Choroid plexus epithelial cell (primary cell): Measurements from ENCODE around the gene ZNF79.

Experiments
- DNase-seq: peaks from one replicate; pipeline ENCODE4 v3.0.0-alpha.2; 2010; ENCODE audit warnings: low read depth
- H3K4me3 ChIP-seq: 2 replicates; pipeline ENCODE4 v1.5.1; 2011; ENCODE audit warnings: low read depth, mild to moderate bottlenecking, control low read depth, low read length, moderate library complexity
- CTCF ChIP-seq: conservative IDR thresholded peaks from 2 replicates; pipeline ENCODE4 v1.5.1; 2011; ENCODE audit warnings: low read depth, mild to moderate bottlenecking, control low read depth, inconsistent platforms, low read length, moderate library complexity

The ZNF79 gene

GRCh38 chr9:127444283-127444920, 20.2 kb downstream of the ZNF79 start:
- DNase-seq, result no peak
- TF ChIP-seq CTCF, result no peak
- H3K4me3 ChIP-seq, result no peak overlapping the region

- H3K4me3 ChIP-seq, result no peak overlapping the region
- no peak for TF ChIP-seq CTCF
- no peak for DNase-seq
Observed at GRCh38 chr9:127444921-127445850, 21.0 kb downstream of the ZNF79 start.

GRCh38 chr9:127445851-127446712, 21.9 kb downstream of the ZNF79 start:
- no peak for TF ChIP-seq CTCF
- H3K4me3 ChIP-seq, result no peak overlapping the region
- DNase-seq, result no peak

- TF ChIP-seq CTCF, result no peak
- no peak overlapping the region for H3K4me3 ChIP-seq
- no peak for DNase-seq
Observed at GRCh38 chr9:127446713-127447415, 22.7 kb downstream of the ZNF79 start.

GRCh38 chr9:127447416-127448111, 23.4 kb downstream of the ZNF79 start:
- TF ChIP-seq CTCF, result no peak
- no peak overlapping the region for H3K4me3 ChIP-seq
- no peak for DNase-seq

- H3K4me3 ChIP-seq, result peak overlapping the region; percentile 97
- no peak for TF ChIP-seq CTCF
- peak; percentile 39 for DNase-seq
Observed at GRCh38 chr9:127448112-127448805, 24.1 kb downstream of the ZNF79 start.
